Prostate gland (tissue), 2 donors: ENCODE measurements around the gene ADH4. TPM values are rescaled to one million over a fixed set of nuclear protein-coding genes. Genes with fewer than 3 reads are reported as not detected.
A peak's percentile ranks its signal among the peaks of the same experiment; 100 is the strongest.
"Not testable (repeated sequence)": the region's sequence is repeated elsewhere in the genome, so short reads cannot be mapped to it uniquely, and the experiment has no call there.

Source experiments
- DNase-seq: peaks from one replicate; pipeline ENCODE4 v3.0.0-alpha.2; 2019; ENCODE audit warnings: low spot score
- H3K27ac ChIP-seq, 2 donors: fragments of 200-600 bp; sonication (generic); 2 replicates each; pipeline ENCODE4 v1.5.1; 2017 to 2019
- H3K27me3 ChIP-seq: fragments of 200-600 bp; sonication (generic); replicated peaks from 2 replicates; pipeline ENCODE4 v1.5.1; 2019; ENCODE audit not compliant: insufficient read depth
- H3K36me3 ChIP-seq, 2 donors: fragments of 200-600 bp; sonication (generic); 1 replicate in 1 of 2; 2 replicates in 1 of 2; pipeline versions ENCODE4 v1.5.1 to v1.8.1; 2017 to 2019
- H3K4me1 ChIP-seq: fragments of 200-600 bp; sonication (generic); replicated peaks from 2 replicates; pipeline ENCODE4 v1.5.1; 2019
- H3K4me3 ChIP-seq, 2 donors: fragments of 200-600 bp; sonication (generic); 2 replicates each; pipeline ENCODE4 v1.5.1; 2017 to 2019
- H3K9me3 ChIP-seq: fragments of 200-600 bp; sonication (generic); 2 replicates; pipeline ENCODE4 v1.5.1; 2017
- POLR2A ChIP-seq: fragments of 450-650 bp; IDR thresholded peaks from one replicate; pipeline ENCODE4 v1.6.1; 2016; ENCODE audit warnings: antibody characterized with exemption, mild to moderate bottlenecking
- POLR2AphosphoS5 ChIP-seq: sonication (generic); formaldehyde crosslinking; IDR thresholded peaks from one replicate; pipeline ENCODE4 v1.6.1; 2017; ENCODE audit warnings: antibody characterized with exemption
- WGBS: methylation state at CpG from one replicate; pipeline ENCODE4 v1.1.5; 2018; 5-methylcytosine and 5-hydroxymethylcytosine counted together
- intact Hi-C: fragments of 100-400 bp; cut with DNase I; formaldehyde crosslinking; loops from one replicate; pipeline ENCODE4 v1.14.2; 2022
- total RNA-seq, 2 donors: library from RNA; depleted of rRNA; stranded (reverse); fragments of >200 nt; gene quantifications; one replicate each; pipeline ENCODE4 v1.1.0, GENCODE V29; 2016
- TF ChIP-seq, protein P1 (sequence below), 4 experiments: fragments of 200-600 bp in 2 of 4; fragments of 450-650 bp in 2 of 4; sonication (generic) in 2 of 4; IDR thresholded peaks; 1 replicate in 3 of 4; 2 replicates in 1 of 4; pipeline ENCODE4 v1.5.1; 2016 to 2019; ENCODE audit warnings: antibody characterized with exemption in 4 of 4, mild to moderate bottlenecking in 2 of 4, moderate library complexity in 2 of 4

ADH4 gene
- total RNA-seq, 2 donors from 2014 or later, result not detected

DNA sequence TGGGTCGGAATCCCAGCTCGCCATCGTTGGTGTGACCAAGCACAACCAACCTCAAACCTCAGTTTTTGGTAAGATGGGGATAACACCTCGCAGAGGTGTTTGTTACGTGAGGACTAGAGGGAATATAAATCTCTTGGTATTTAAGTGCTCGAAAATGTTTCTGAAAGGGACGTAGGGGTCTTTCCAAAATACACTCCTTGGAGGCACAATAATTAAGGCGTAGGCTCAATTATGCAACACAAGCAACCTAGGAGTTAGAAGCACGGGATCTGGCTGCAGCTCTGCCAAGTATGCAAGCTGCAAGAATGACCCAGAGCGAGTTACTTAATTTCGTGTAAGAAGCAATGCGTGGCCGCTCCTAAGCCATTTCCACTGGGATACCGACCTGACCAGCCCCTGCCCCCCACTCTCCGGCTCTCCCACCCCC is 56.1 kb downstream of the ADH4 start:
- 3% methylated on average over 15 of the region's 15 CpGs for WGBS
- TF ChIP-seq POLR2AphosphoS5, result peak; percentile 58
- TF ChIP-seq, protein P1, sequence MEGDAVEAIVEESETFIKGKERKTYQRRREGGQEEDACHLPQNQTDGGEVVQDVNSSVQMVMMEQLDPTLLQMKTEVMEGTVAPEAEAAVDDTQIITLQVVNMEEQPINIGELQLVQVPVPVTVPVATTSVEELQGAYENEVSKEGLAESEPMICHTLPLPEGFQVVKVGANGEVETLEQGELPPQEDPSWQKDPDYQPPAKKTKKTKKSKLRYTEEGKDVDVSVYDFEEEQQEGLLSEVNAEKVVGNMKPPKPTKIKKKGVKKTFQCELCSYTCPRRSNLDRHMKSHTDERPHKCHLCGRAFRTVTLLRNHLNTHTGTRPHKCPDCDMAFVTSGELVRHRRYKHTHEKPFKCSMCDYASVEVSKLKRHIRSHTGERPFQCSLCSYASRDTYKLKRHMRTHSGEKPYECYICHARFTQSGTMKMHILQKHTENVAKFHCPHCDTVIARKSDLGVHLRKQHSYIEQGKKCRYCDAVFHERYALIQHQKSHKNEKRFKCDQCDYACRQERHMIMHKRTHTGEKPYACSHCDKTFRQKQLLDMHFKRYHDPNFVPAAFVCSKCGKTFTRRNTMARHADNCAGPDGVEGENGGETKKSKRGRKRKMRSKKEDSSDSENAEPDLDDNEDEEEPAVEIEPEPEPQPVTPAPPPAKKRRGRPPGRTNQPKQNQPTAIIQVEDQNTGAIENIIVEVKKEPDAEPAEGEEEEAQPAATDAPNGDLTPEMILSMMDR (IDR thresholded peaks at IDR 0.05), result no peak

DNA sequence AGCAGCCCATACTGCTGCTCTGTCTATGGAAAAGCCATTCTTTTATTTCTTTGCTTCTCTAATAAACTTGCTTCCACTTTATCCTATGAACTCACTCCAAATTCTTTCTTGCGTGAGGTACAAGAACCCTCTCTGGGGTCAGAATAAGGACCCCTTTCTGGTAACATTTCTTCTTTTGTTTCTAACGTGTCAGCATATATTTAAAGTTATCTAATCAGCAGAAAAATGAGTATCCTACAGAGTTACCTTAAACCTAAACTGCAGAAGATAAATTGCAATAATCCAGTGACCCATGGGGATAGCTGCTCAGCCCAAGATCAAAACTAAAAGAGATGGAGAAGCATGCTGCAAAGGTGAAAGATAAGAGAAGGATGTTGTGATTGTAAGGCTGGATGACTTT is 59.5 kb downstream of the ADH4 start:
- no peaks in the 10 kb centered on the region for H3K27me3 ChIP-seq
- no peaks in the 10 kb centered on the region for H3K9me3 ChIP-seq
- intact Hi-C loops, result loop anchor here (10.0 kb wide), 1 partner anchor 240 kb away; the partner anchor contains the start of gene ADH1B
- TF ChIP-seq, protein P1 (IDR thresholded peaks at IDR 0.05), result no peak
- no peak for TF ChIP-seq POLR2A
- no peak for TF ChIP-seq POLR2AphosphoS5
- H3K27ac ChIP-seq, result no peak overlapping the region
- 84% methylated on average over 2 of the region's 2 CpGs for WGBS
- no peaks in the 10 kb centered on the region for H3K4me1 ChIP-seq
- no peak for DNase-seq
- no peak overlapping the region for H3K4me3 ChIP-seq
- peaks cover 0 to 6% of the 10 kb centered on the region in 2 donors for H3K36me3 ChIP-seq

More for the DNA sequence above, 56.1 kb downstream of the ADH4 start:
- intact Hi-C loops, result loop anchor here (10.0 kb wide), 1 partner anchor 237 kb away; the partner anchor contains the start of gene ADH1B
- H3K27me3 ChIP-seq, result no peaks in the 10 kb centered on the region
- H3K36me3 ChIP-seq, result peaks cover 0 to 6% of the 10 kb centered on the region in 2 donors
- DNase-seq, result peak; percentile 79
- H3K4me1 ChIP-seq, result no peaks in the 10 kb centered on the region
- peak overlapping the region; percentile 96 for H3K27ac ChIP-seq
- peak overlapping the region; percentile 66 to 79 for H3K4me3 ChIP-seq
- H3K9me3 ChIP-seq, result no peaks in the 10 kb centered on the region

DNA sequence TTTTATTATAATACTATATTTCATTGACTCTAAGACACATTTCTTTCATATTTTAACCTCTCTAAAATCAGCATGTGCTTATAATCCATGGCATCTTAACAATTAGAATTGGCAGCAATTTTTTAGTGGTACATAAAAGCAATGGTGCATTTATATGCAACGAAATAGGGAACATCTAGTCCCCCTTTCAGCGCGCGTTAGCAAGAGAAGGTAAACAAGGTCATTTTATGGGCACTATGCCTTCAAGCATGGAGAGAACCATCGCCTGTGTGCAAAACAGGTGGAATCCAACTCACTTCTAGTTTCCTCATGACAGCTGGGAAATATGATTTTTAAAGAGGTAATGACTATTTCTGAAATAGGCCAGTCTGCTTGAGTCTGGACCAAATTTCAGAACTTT is 61.9 kb downstream of the ADH4 start:
- no peaks in the 10 kb centered on the region for H3K4me1 ChIP-seq
- H3K9me3 ChIP-seq, result no peaks in the 10 kb centered on the region
- no peaks in the 10 kb centered on the region for H3K27me3 ChIP-seq
- intact Hi-C loops, result loop anchor here (10.0 kb wide), 1 partner anchor 243 kb away; the partner anchor contains the start of gene ADH1B
- peak; percentile 40 for DNase-seq
- H3K36me3 ChIP-seq, result peaks cover 0 to 6% of the 10 kb centered on the region in 2 donors
- H3K27ac ChIP-seq, result peak overlapping the region; percentile 6 to 71
- TF ChIP-seq POLR2A, result no peak
- TF ChIP-seq POLR2AphosphoS5, result peak; percentile 87
- no peak overlapping the region for H3K4me3 ChIP-seq
- WGBS, result 37% methylated on average over 5 of the region's 5 CpGs

DNA sequence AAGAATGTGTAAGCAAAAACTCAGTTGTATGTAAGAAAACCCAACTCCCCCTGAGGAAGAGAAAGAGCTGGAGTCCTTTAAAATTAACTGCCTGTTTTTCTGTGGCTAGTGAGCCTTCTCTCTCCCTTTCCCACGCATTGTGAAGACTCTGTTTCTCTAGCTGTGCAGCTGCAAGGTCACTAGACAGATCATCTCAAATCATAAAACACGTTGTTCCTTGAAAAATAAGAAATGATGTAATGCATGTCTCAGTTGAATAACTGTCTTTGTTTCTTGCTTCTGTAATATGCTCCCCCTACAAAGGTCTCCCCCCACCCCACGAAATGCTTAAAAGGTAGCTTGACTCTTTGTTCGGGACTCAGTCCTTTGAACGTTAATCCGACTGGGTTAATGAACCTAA is 63.2 kb downstream of the ADH4 start:
- H3K9me3 ChIP-seq, DNase-seq, H3K27me3 ChIP-seq, H3K4me3 ChIP-seq, H3K36me3 ChIP-seq, H3K4me1 ChIP-seq: not testable (repeated sequence)
- intact Hi-C loops, result loop anchor here (10.0 kb wide), 1 partner anchor 244 kb away; the partner anchor contains the start of gene ADH1B
- 49% methylated on average over 6 of the region's 6 CpGs for WGBS
- H3K27ac ChIP-seq, result peak overlapping the region; percentile 33 to 51

- intact Hi-C loops, result loop anchor here (10.0 kb wide), 1 partner anchor 245 kb away; the partner anchor contains the start of gene ADH1B
- peak; percentile 22 for TF ChIP-seq POLR2AphosphoS5
- TF ChIP-seq, protein P1 (IDR thresholded peaks at IDR 0.05), result no peak
- no peaks in the 10 kb centered on the region for H3K27me3 ChIP-seq
- 46% methylated on average over 5 of the region's 5 CpGs for WGBS
- H3K36me3 ChIP-seq, result peaks cover 0 to 6% of the 10 kb centered on the region in 2 donors
- H3K4me1 ChIP-seq, result no peaks in the 10 kb centered on the region
- no peak overlapping the region for H3K4me3 ChIP-seq
- no peak for DNase-seq
- H3K9me3 ChIP-seq, result no peaks in the 10 kb centered on the region
- peak overlapping the region; percentile 33 to 51 for H3K27ac ChIP-seq
Observed at GRCh38 chr4:99079625-99080295, 64.3 kb downstream of the ADH4 start.
